Activated CD8-positive, alpha-beta T cell treated with anti-CD3 and anti-CD28 coated beads for 36 hours (primary cell): ENCODE measurements around the gene CCDC175. TPM values are rescaled to one million over a fixed set of nuclear protein-coding genes. Genes with fewer than 3 reads are reported as not detected.
A peak's percentile ranks its signal among the peaks of the same experiment; 100 is the strongest.

ENCODE experiments used
- ATAC-seq: fragments of 200-7000 bp; cut with Tn5 transposase; one replicate; pipeline ENCODE4 v1.10.0; 2021; ENCODE audit warnings: mild to moderate bottlenecking, moderate library complexity
- CTCF ChIA-PET: fragments of 350-600 bp; sonication (Branson Sonifier 250); formaldehyde crosslinking; loops from one replicate; lab custom pipeline; 2021; ENCODE audit warnings: antibody characterized with exemption; lab: Charles Lee
- POLR2A ChIA-PET: fragments of 350-600 bp; sonication (Branson Sonifier 250); formaldehyde crosslinking; loops from one replicate; lab custom pipeline; 2021; ENCODE audit warnings: antibody characterized with exemption; lab: Charles Lee
- DNase-seq: peaks from one replicate; pipeline ENCODE4 v3.0.0-alpha.2; 2020
- H3K27ac Mint-ChIP-seq: one replicate; pipeline ENCODE4 v1.8.0; 2021; ENCODE audit warnings: mild to moderate bottlenecking, mixed read lengths
- H3K27me3 Mint-ChIP-seq: one replicate; pipeline ENCODE4 v1.8.0; 2021; ENCODE audit warnings: mixed read lengths
- H3K36me3 Mint-ChIP-seq: one replicate; pipeline ENCODE4 v1.8.0; 2021; ENCODE audit warnings: low read depth, mixed read lengths
- H3K4me1 Mint-ChIP-seq: one replicate; pipeline ENCODE4 v1.8.0; 2021; ENCODE audit warnings: low read depth, mixed read lengths
- H3K4me3 Mint-ChIP-seq: one replicate; pipeline ENCODE4 v1.8.0; 2021; ENCODE audit warnings: mild to moderate bottlenecking, moderate library complexity, mixed read lengths
- H3K9me3 Mint-ChIP-seq: one replicate; pipeline ENCODE4 v1.8.0; 2021; ENCODE audit warnings: mixed read lengths
- CTCF ChIP-seq: fragments of 200-600 bp; IDR thresholded peaks from one replicate; pipeline ENCODE4 v1.8.0; 2022; ENCODE audit warnings: antibody characterized with exemption, mild to moderate bottlenecking
- intact Hi-C: fragments of 100-400 bp; cut with micrococcal nuclease; formaldehyde crosslinking; loops from one replicate; pipeline ENCODE4 v1.10.0; 2022
- total RNA-seq, 2 experiments: library from RNA; stranded (reverse); gene quantifications; one replicate each; pipeline ENCODE4 v1.2.3, GENCODE V29; 2021

The CCDC175 gene
- total RNA-seq, 2 experiments from 2014 or later, result not detected

GRCh38 chr14:59464486-59465315 lies 111.9 kb downstream of the CCDC175 start:
- Mint-ChIP-seq H3K27me3 (peaks cover 7% of the 10 kb centered on the region), H3K4me1 (peaks cover 12% of the 10 kb centered on the region), H3K27ac (peak overlapping the region; percentile 78), H3K4me3 (peak overlapping the region; percentile 80), H3K36me3 (peaks cover 5% of the 10 kb centered on the region), H3K9me3 (no peaks in the 10 kb centered on the region)
- intact Hi-C loops, result no loop called here
- ChIA-PET POLR2A (interaction anchor here (0.7 kb wide), 1 partner anchor 19 kb away, joined by 3 read pairs; no protein-coding TSS in a partner anchor), CTCF (interaction anchor here (0.9 to 1.9 kb wide), 3 partner anchors 13 to 113 kb away, joined by 3 to 7 read pairs (median 5); no protein-coding TSS in a partner anchor)
- no peak for TF ChIP-seq CTCF
- peak; percentile 62 for DNase-seq
- ATAC-seq, result peak; percentile 74

- ATAC-seq (peak; percentile 54), DNase-seq (peak; percentile 64)
- POLR2A ChIA-PET, result interaction anchor here (0.7 to 0.8 kb wide), 2 partner anchors 20 kb away, joined by 3 read pairs; partner anchors contain the start of genes JKAMP and L3HYPDH
- H3K36me3 Mint-ChIP-seq, result peaks cover 5% of the 10 kb centered on the region
- H3K27me3 Mint-ChIP-seq, result peaks cover 7% of the 10 kb centered on the region
- H3K4me3 Mint-ChIP-seq, result peak overlapping the region; percentile 80
- intact Hi-C loops, result no loop called here
- TF ChIP-seq CTCF, result no peak
- H3K27ac Mint-ChIP-seq, result peak overlapping the region; percentile 78
- peaks cover 12% of the 10 kb centered on the region for H3K4me1 Mint-ChIP-seq
- CTCF ChIA-PET, result interaction anchor here (0.9 to 1.9 kb wide), 4 partner anchors 14 to 113 kb away, joined by 3 to 7 read pairs (median 4); no protein-coding TSS in a partner anchor
- no peaks in the 10 kb centered on the region for H3K9me3 Mint-ChIP-seq
Measured at GRCh38 chr14:59463787-59464485, 112.7 kb downstream of the CCDC175 start.

GRCh38 chr14:59461891-59462290 lies 114.7 kb downstream of the CCDC175 start:
- H3K27ac Mint-ChIP-seq, result no peak overlapping the region
- H3K4me3 Mint-ChIP-seq, result no peak overlapping the region
- H3K27me3 Mint-ChIP-seq, result peaks cover 7% of the 10 kb centered on the region
- no peak for TF ChIP-seq CTCF
- intact Hi-C loops, result no loop called here
- ATAC-seq (no peak), DNase-seq (no peak)
- no peaks in the 10 kb centered on the region for H3K9me3 Mint-ChIP-seq
- ChIA-PET CTCF (interaction anchor here (1.1 to 1.7 kb wide), 2 partner anchors 13 to 115 kb away, joined by 4 to 5 read pairs; partner anchors contain the start of gene CCDC175), POLR2A (no interaction called here)
- H3K4me1 Mint-ChIP-seq, result peaks cover 12% of the 10 kb centered on the region
- peaks cover 15% of the 10 kb centered on the region for H3K36me3 Mint-ChIP-seq

GRCh38 chr14:59460378-59460777 lies 116.2 kb downstream of the CCDC175 start:
- no peaks in the 10 kb centered on the region for H3K9me3 Mint-ChIP-seq
- DNase-seq, result no peak
- peaks cover 7% of the 10 kb centered on the region for H3K27me3 Mint-ChIP-seq
- CTCF ChIA-PET, result no interaction called here
- intact Hi-C loops, result no loop called here
- ATAC-seq, result no peak
- H3K4me3 Mint-ChIP-seq, result no peak overlapping the region
- TF ChIP-seq CTCF, result no peak
- POLR2A ChIA-PET, result no interaction called here
- no peak overlapping the region for H3K27ac Mint-ChIP-seq
- H3K4me1 Mint-ChIP-seq, result peaks cover 8% of the 10 kb centered on the region
- H3K36me3 Mint-ChIP-seq, result peaks cover 23% of the 10 kb centered on the region
